GM12872 (cell line): ENCODE results near the gene AGXT.

ENCODE experiments used
- CTCF ChIP-seq: IDR thresholded peaks from 3 replicates; pipeline ENCODE4 v1.5.1; 2011; ENCODE audit warnings: low read depth, mild to moderate bottlenecking, low read length, moderate library complexity; ENCODE audit not compliant: insufficient read depth

The AGXT gene

GRCh38 chr2:240868286-240869108 lies at the start of gene AGXT:
TSS of gene AGXT (plus strand) at chr2:240868824. CDS start at chr2:240868866, 42 bp downstream.
- no peak for TF ChIP-seq CTCF

- no peak for TF ChIP-seq CTCF
These were observed 49.3 kb upstream of the AGXT start for GRCh38 chr2:240819126-240819857.

GRCh38 chr2:240819858-240820606 lies 48.6 kb upstream of the AGXT start, which contains the start of gene KIF1A:
TSS of gene KIF1A (minus strand) at chr2:240820219. CDS start at chr2:240797752, 22,467 bp downstream.
- no peak for TF ChIP-seq CTCF

GRCh38 chr2:240820607-240821428 lies 47.8 kb upstream of the AGXT start:
- no peak for TF ChIP-seq CTCF

- TF ChIP-seq CTCF = no peak
These were observed 47.2 kb upstream of the AGXT start for GRCh38 chr2:240821429-240821778.

GRCh38 chr2:240822280-240822847 lies 46.3 kb upstream of the AGXT start:
- no peak for TF ChIP-seq CTCF
